Smooth muscle cell (in vitro differentiated cells): Measurements from ENCODE around the gene SLC8A1. TPM values are rescaled to one million over a fixed set of nuclear protein-coding genes. Genes with fewer than 3 reads are reported as not detected.

Source experiments
- DNase-seq: peaks from one replicate; lab custom pipeline; 2025; ENCODE audit not compliant: unreplicated experiment; lab: John Stamatoyannopoulos, UW
- H2AFZ ChIP-seq: fragments of 200-600 bp; sonication (generic); 2 replicates; pipeline ENCODE4 v1.6.0; 2016; ENCODE audit warnings: antibody characterized with exemption, low read depth, mild to moderate bottlenecking
- H3F3A ChIP-seq: fragments of 200-600 bp; sonication (generic); 2 replicates; pipeline ENCODE4 v1.6.0; 2017; ENCODE audit warnings: antibody characterized with exemption, low read depth
- H3K27ac ChIP-seq: fragments of 200-600 bp; sonication (generic); 2 replicates; pipeline ENCODE4 v1.5.1; 2016; ENCODE audit warnings: low read depth, mild to moderate bottlenecking
- H3K27me3 ChIP-seq: fragments of 200-600 bp; sonication (generic); 2 replicates; pipeline ENCODE4 v1.6.1; 2016; ENCODE audit warnings: low read depth, mild to moderate bottlenecking
- H3K36me3 ChIP-seq: fragments of 200-600 bp; sonication (generic); 2 replicates; pipeline ENCODE4 v1.5.1; 2016; ENCODE audit warnings: low read depth
- H3K4me1 ChIP-seq: fragments of 200-600 bp; sonication (generic); 2 replicates; pipeline ENCODE4 v1.5.1; 2016; ENCODE audit warnings: low read depth
- H3K4me2 ChIP-seq: fragments of 200-600 bp; sonication (generic); 2 replicates; pipeline ENCODE4 v1.6.0; 2016; ENCODE audit warnings: mild to moderate bottlenecking
- H3K4me3 ChIP-seq: fragments of 200-600 bp; sonication (generic); 2 replicates; pipeline ENCODE4 v1.5.1; 2016; ENCODE audit warnings: mild to moderate bottlenecking
- H3K79me2 ChIP-seq: fragments of 200-600 bp; sonication (generic); 2 replicates; pipeline ENCODE4 v1.6.0; 2016; ENCODE audit warnings: low read depth, mild to moderate bottlenecking
- H3K9ac ChIP-seq: fragments of 200-600 bp; sonication (generic); 2 replicates; pipeline ENCODE4 v1.6.0; 2016; ENCODE audit warnings: low read depth
- H3K9me3 ChIP-seq: fragments of 200-600 bp; sonication (generic); replicated peaks from 2 replicates; pipeline ENCODE4 v1.5.1; 2016; ENCODE audit warnings: low read depth
- H4K20me1 ChIP-seq: fragments of 200-600 bp; sonication (generic); 2 replicates; pipeline ENCODE4 v1.6.0; 2016; ENCODE audit warnings: low read depth
- CTCF ChIP-seq: fragments of 200-600 bp; sonication (generic); IDR thresholded peaks from 2 replicates; pipeline ENCODE4 v1.5.1; 2017; ENCODE audit warnings: borderline replicate concordance, mild to moderate bottlenecking, antibody characterized with exemption; ENCODE audit not compliant: insufficient read depth, poor library complexity, severe bottlenecking
- WGBS: methylation state at CpG from one replicate; pipeline ENCODE4 v1.1.7; 2016; ENCODE audit warnings: low lambda C conversion rate; 5-methylcytosine and 5-hydroxymethylcytosine counted together
- polyA plus RNA-seq: library from polyadenylated mRNA; unstranded; fragments of >200 nt; fragmentation: Nextera tagmentation; extraction: Ambion mirVana; gene quantifications from 2 replicates; pipeline ENCODE4 v1.2.1, GENCODE V29; 2016
- total RNA-seq: library from RNA; depleted of rRNA; stranded (reverse); fragments of >200 nt; gene quantifications from 2 replicates; pipeline ENCODE4 v1.2.3, GENCODE V29; 2014

SLC8A1 gene
- total and polyA plus RNA-seq, 2 experiments from 2014 or later: 1.1 to 5.3 TPM

GRCh38 chr2:40102447-40102846, 349.4 kb downstream of the SLC8A1 start:
- no peaks in the 10 kb centered on the region for H3F3A ChIP-seq
- DNase-seq: no peak
- H3K9me3 ChIP-seq: no peaks in the 10 kb centered on the region
- no peak for TF ChIP-seq CTCF
- peak overlapping the region; percentile 72 for H3K4me2 ChIP-seq
- no peaks in the 10 kb centered on the region for H3K36me3 ChIP-seq
- no peaks in the 10 kb centered on the region for H3K27me3 ChIP-seq
- H2AFZ ChIP-seq: no peak overlapping the region
- 84% methylated on average over 6 of the region's 6 CpGs for WGBS
- H4K20me1 ChIP-seq: no peaks in the 10 kb centered on the region
- no peaks in the 10 kb centered on the region for H3K79me2 ChIP-seq
- peak overlapping the region; percentile 49 for H3K9ac ChIP-seq
- H3K27ac ChIP-seq: peak overlapping the region; percentile 93
- H3K4me3 ChIP-seq: no peak overlapping the region
- peaks cover 46% of the 10 kb centered on the region for H3K4me1 ChIP-seq

DNA sequence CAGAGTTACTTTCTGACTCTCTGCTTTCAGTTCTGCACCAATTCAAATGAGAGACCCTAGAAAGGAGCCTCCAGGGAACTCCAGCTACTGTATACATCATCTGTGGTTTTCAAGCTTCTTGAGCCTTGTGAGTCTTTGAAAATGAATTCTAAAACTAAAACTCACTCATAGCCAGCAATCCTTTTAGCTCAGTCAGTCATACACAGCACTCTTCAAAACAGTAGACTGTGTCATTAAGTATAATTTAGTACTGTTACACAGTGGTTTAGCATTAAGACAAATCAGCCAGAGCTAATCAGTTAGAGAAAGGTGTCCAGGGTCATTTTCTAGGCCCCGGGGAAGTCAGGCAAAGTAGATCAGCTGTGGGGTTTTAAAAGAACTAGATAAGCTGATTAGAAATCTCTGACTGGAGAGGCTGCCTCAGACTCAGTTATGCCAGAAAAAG, 350.7 kb downstream of the SLC8A1 start:
- Histone ChIP-seq H3K79me2 (no peaks in the 10 kb centered on the region), H3K9me3 (no peaks in the 10 kb centered on the region), H3K27ac (peak overlapping the region; percentile 93), H3K4me2 (peak overlapping the region; percentile 3), H3F3A (no peaks in the 10 kb centered on the region), H3K9ac (no peak overlapping the region), H3K4me3 (no peak overlapping the region), H2AFZ (no peak overlapping the region), H3K4me1 (peaks cover 46% of the 10 kb centered on the region), H3K27me3 (no peaks in the 10 kb centered on the region), H4K20me1 (no peaks in the 10 kb centered on the region), H3K36me3 (no peaks in the 10 kb centered on the region)
- no peak for DNase-seq
- 6% methylated on average over 1 of the region's 1 CpG for WGBS
- no peak for TF ChIP-seq CTCF

DNA sequence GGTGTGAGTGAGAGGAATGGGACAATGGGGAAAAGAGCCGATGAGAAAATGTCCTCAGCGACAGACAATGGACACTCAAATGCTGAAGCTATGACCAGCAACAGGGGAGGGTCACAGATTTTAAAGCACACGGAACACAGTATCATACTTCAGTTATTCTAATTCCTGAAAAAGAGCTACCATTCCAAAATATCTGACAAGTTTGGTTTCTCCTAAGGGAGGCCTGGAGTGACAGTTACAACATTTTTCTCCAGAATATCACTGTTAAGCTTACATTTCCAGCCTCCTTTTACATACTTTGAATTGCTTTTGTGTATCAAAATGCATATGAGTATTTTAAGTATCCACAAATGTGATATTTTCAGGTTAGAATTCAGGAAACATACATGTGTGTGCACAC, 351.2 kb downstream of the SLC8A1 start:
- H3K4me3 ChIP-seq: no peak overlapping the region
- peak overlapping the region; percentile 8 for H3K9ac ChIP-seq
- no peaks in the 10 kb centered on the region for H3K36me3 ChIP-seq
- 87% methylated on average over 3 of the region's 3 CpGs for whole genome bisulfite sequencing
- no peak for TF ChIP-seq CTCF
- H4K20me1 ChIP-seq: no peaks in the 10 kb centered on the region
- H3K27me3 ChIP-seq: no peaks in the 10 kb centered on the region
- H3K27ac ChIP-seq: peak overlapping the region; percentile 93
- DNase-seq: no peak
- peak overlapping the region; percentile 3 for H3K4me2 ChIP-seq
- peak overlapping the region; percentile 6 for H2AFZ ChIP-seq
- H3F3A ChIP-seq: no peaks in the 10 kb centered on the region
- no peaks in the 10 kb centered on the region for H3K79me2 ChIP-seq
- no peaks in the 10 kb centered on the region for H3K9me3 ChIP-seq
- peaks cover 46% of the 10 kb centered on the region for H3K4me1 ChIP-seq

DNA sequence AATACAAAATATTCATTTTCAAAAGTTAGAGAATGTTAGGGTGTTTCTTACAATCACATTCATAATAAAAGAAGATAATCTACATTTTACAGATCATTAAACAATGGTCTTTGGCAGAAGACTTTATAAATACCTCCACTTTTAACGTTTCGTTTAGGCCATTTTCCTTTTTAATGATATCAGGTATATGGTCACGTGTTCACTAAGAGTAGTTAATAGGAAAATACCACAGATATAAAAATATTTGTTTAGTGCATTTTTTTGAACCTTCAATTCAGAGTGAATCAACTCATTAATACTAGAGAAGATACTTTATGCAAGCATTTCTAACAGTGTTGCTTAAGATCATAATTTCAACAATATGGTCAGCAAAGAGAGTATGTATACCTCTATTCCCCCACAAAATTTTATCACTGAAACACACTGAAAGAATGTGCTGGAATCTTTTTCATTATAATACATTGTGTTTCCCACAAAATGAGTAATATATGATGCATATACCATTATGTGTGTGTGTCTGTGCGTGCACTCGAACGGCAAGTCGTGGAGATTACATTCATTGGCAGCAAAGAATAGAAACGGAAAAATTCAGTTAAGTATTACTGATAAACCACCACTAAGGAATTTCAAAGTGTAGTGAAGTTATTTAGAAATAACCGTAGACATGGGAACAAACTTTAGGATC, 353.0 kb downstream of the SLC8A1 start:
- Histone ChIP-seq H3K27ac (peak overlapping the region; percentile 55), H3K79me2 (no peaks in the 10 kb centered on the region), H3K27me3 (no peaks in the 10 kb centered on the region), H3K36me3 (no peaks in the 10 kb centered on the region), H4K20me1 (no peaks in the 10 kb centered on the region), H2AFZ (no peak overlapping the region), H3K9ac (no peak overlapping the region), H3K9me3 (no peaks in the 10 kb centered on the region), H3K4me2 (no peak overlapping the region), H3K4me3 (no peak overlapping the region), H3K4me1 (peaks cover 46% of the 10 kb centered on the region), H3F3A (no peaks in the 10 kb centered on the region)
- 80% methylated on average over 9 of the region's 9 CpGs for WGBS
- no peak for DNase-seq
- TF ChIP-seq CTCF: no peak
